ENCODE measurements around the gene WTIP. TPM values are rescaled to one million over a fixed set of nuclear protein-coding genes. Genes with fewer than 3 reads are reported as not detected.
A peak's percentile ranks its signal among the peaks of the same experiment; 100 is the strongest.
"Not testable (repeated sequence)": the region's sequence is repeated elsewhere in the genome, so short reads cannot be mapped to it uniquely, and the experiment has no call there.

The WTIP gene
- total and polyA plus RNA-seq, 8 donors, result 0.29 to 12.9 (median 5.6) TPM

- intact Hi-C loops (cut with DNase I; ENCODE audit: low total_unique reads), result no loop called here
- Histone ChIP-seq H3K27ac (peak overlapping the region; percentile 65 to 81 (median 75)), H3K27me3 (no peaks in the 10 kb centered on the region), H3K9me3 (no peaks in the 10 kb centered on the region), H3K4me3 (no peak overlapping the region), H3K4me1 (peaks cover 8 to 35% (median 17%) of the 10 kb centered on the region in 4 donors), H3K36me3 (peaks cover 51 to 95% (median 89%) of the 10 kb centered on the region in 4 donors)
- 77 to 83% (median 78%) methylated on average over 5 of the region's 5 CpGs for WGBS, 5 donors
- no peak for DNase-seq
- TF ChIP-seq EP300 (IDR thresholded peaks at IDR 0.05) (no peak), POLR2AphosphoS5 (IDR thresholded peaks at IDR 0.05) (no peak), POLR2A (IDR thresholded peaks at IDR 0.05) (no peak), CTCF (IDR thresholded peaks at IDR 0.05) (no peak)
Observed at GRCh38 chr19:34458677-34459076, 22.9 kb upstream of the WTIP start.

DNA sequence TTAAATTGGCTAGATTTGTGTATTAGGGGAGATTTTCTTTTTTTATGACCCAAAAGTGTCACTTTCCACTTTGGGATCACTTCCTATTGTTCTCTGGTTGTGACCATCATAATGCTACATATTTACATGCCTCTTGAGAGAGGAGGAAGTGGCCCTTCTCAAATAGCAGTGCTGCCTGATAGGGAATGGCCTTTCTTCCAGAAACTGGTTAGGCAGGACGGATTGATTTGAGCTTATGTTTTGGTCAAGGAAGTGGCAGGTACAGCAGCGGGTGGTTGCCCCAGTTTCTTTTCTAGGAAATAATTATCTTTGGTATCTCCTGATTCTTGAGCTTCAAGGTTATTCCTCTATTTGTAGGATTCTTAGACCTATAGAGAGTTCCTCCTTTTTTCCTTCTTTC is 21.9 kb upstream of the WTIP start:
- WGBS, 5 donors, result 31 to 60% (median 41%) methylated on average over 2 of the region's 2 CpGs
- Histone ChIP-seq H3K4me1 (peaks cover 8 to 35% (median 17%) of the 10 kb centered on the region in 4 donors), H3K27ac (peak overlapping the region; percentile 65 to 81 (median 75)), H3K27me3 (no peaks in the 10 kb centered on the region), H3K4me3 (no peak overlapping the region), H3K36me3 (peaks cover 52 to 95% (median 89%) of the 10 kb centered on the region in 4 donors), H3K9me3 (no peaks in the 10 kb centered on the region)
- peak; percentile 52 to 87 for DNase-seq
- no peak for TF ChIP-seq EP300 (IDR thresholded peaks at IDR 0.05)
- peak in 2 of 3 donors; percentile 43 to 75 for TF ChIP-seq POLR2AphosphoS5 (IDR thresholded peaks at IDR 0.05)
- intact Hi-C loops (cut with DNase I; ENCODE audit: low total_unique reads), result no loop called here

DNA sequence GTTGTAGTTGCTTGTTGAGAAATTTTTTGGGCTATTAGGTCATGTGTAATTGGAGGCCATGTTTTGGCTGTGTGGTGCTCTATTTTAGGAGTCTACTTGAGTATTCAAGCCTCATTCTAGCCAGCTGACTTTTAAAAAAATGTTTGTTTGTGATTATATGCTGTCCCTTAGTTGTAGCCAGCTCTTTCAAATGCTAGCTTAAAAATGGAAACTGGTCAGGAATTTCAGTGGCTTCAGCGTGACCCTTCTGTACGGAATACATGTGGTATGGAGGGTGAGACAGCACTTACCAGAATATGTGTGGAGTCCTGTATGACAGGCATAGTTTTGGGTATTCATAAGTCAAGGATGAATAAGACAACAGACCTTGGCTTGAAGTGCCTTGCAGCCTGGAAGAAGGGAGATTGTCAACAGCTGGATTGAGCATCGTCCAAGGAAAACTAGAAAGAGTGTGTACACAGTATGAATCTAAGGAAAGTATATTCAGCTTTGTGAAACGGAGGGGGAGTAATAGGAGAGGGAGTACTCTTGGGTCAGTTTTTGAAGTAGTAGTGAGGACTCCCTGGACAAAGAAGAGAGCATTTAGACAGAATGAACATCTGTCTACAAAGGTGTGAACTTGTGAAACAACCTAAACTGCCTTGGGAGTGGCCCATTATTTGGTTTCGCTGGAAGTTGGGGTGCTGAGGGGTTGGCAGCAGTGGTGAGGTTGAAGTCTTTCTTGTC is 20.0 kb upstream of the WTIP start:
- Histone ChIP-seq H3K27ac (peak overlapping the region in 3 of 5 donors; percentile 71 to 77 (median 75)), H3K27me3 (no peaks in the 10 kb centered on the region), H3K4me3 (no peak overlapping the region), H3K36me3 (peaks cover 58 to 95% (median 93%) of the 10 kb centered on the region in 4 donors), H3K4me1 (peaks cover 8 to 35% (median 17%) of the 10 kb centered on the region in 4 donors), H3K9me3 (no peaks in the 10 kb centered on the region)
- WGBS, 5 donors, result 78 to 85% (median 85%) methylated on average over 5 of the region's 5 CpGs
- intact Hi-C loops (cut with DNase I; ENCODE audit: low total_unique reads), result no loop called here
- no peak for DNase-seq
- TF ChIP-seq EP300 (IDR thresholded peaks at IDR 0.05) (no peak), POLR2AphosphoS5 (IDR thresholded peaks at IDR 0.05) (peak in 1 of 3 donors; percentile 24)

- H3K4me3 ChIP-seq; DNase-seq; H3K9me3 ChIP-seq; intact Hi-C loops (cut with DNase I; ENCODE audit: low total_unique reads); H3K27me3 ChIP-seq; H3K27ac ChIP-seq: not testable (repeated sequence)
- peaks cover 71 to 100% (median 100%) of the 10 kb centered on the region in 4 donors for H3K36me3 ChIP-seq
- H3K4me1 ChIP-seq, result peaks cover 0 to 18% (median 8%) of the 10 kb centered on the region in 4 donors
- 93 to 98% (median 97%) methylated on average over 4 of the region's 4 CpGs for WGBS, 5 donors
Observed at GRCh38 chr19:34464785-34465184, 16.8 kb upstream of the WTIP start.

DNA sequence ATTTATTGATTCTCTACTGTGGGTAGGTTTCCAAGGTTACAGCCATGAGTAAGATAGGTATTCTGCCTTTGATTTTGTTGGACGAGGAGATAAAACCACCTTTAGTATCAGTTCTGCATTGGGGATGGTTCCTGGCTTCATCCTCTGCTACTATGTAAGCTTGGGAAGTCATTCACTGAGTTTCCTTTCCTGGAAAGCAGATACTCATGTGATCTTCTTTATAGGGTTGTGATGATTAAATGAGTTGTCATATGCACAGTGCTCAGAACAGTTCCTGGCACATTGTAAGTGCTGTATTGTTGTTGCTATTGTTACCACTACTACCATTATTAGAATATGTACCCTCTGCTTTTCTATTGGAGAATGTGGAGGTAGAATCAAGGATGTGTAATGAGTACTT is 13.1 kb upstream of the WTIP start:
- intact Hi-C loops (cut with DNase I; ENCODE audit: low total_unique reads), result no loop called here
- no peaks in the 10 kb centered on the region for H3K9me3 ChIP-seq
- no peak for DNase-seq
- 67 to 82% (median 75%) methylated on average over 1 of the region's 1 CpG for WGBS, 5 donors
- no peaks in the 10 kb centered on the region for H3K27me3 ChIP-seq
- H3K36me3 ChIP-seq, result peaks cover 57 to 100% (median 98%) of the 10 kb centered on the region in 4 donors
- no peak overlapping the region for H3K4me3 ChIP-seq
- TF ChIP-seq EP300 (IDR thresholded peaks at IDR 0.05) (no peak), CTCF (IDR thresholded peaks at IDR 0.05) (no peak), POLR2A (IDR thresholded peaks at IDR 0.05) (no peak), POLR2AphosphoS5 (IDR thresholded peaks at IDR 0.05) (no peak)
- peaks cover 0 to 4% (median 2%) of the 10 kb centered on the region in 4 donors for H3K4me1 ChIP-seq
- no peak overlapping the region for H3K27ac ChIP-seq

GRCh38 chr19:34469026-34469425 is 12.5 kb upstream of the WTIP start:
- H3K27ac ChIP-seq; H3K9me3 ChIP-seq; intact Hi-C loops (cut with DNase I; ENCODE audit: low total_unique reads); H3K4me3 ChIP-seq; H3K27me3 ChIP-seq; H3K4me1 ChIP-seq; DNase-seq: not testable (repeated sequence)
- peaks cover 52 to 98% (median 96%) of the 10 kb centered on the region in 4 donors for H3K36me3 ChIP-seq
- WGBS, 5 donors, result 84 to 95% (median 90%) methylated on average over 5 of the region's 5 CpGs

All from stomach (tissue), 9 donors.